DND-41 (cell line): ENCODE results near the gene CCDC102A.

ENCODE experiments used
- ATAC-seq: fragments of 200-7000 bp; cut with Tn5 transposase; 3 replicates; pipeline ENCODE4 v1.9.1; 2021; ENCODE audit warnings: low read depth; ENCODE audit not compliant: insufficient read depth
- DNase-seq: peaks from one replicate; pipeline ENCODE4 v3.0.0-alpha.2; 2020
- H2AFZ ChIP-seq: 2 replicates; pipeline ENCODE4 v1.6.0; 2012; ENCODE audit warnings: low read depth, low read length
- H3K27ac ChIP-seq: 2 replicates; pipeline ENCODE4 v1.5.1; 2012; ENCODE audit warnings: low read length, inconsistent platforms
- H3K27me3 ChIP-seq: fragments of 200-600 bp; sonication (generic); 2 replicates; pipeline ENCODE4 v1.6.0; 2012; ENCODE audit warnings: low read length, mild to moderate bottlenecking, inconsistent platforms; ENCODE audit not compliant: insufficient read depth, poor library complexity
- H3K36me3 ChIP-seq: 2 replicates; pipeline ENCODE4 v1.5.1; 2012; ENCODE audit warnings: low read length, inconsistent platforms; ENCODE audit not compliant: insufficient read depth
- H3K4me1 ChIP-seq: 2 replicates; pipeline ENCODE4 v1.5.1; 2012; ENCODE audit warnings: mild to moderate bottlenecking, low read length; ENCODE audit not compliant: insufficient read depth
- H3K4me2 ChIP-seq: 2 replicates; pipeline ENCODE4 v1.6.0; 2012; ENCODE audit warnings: mild to moderate bottlenecking, moderate library complexity, low read length, inconsistent platforms; ENCODE audit not compliant: insufficient read depth
- H3K4me3 ChIP-seq, 2 experiments: fragments of 200-600 bp in 1 of 2; shearing (Covaris generic) in 1 of 2; 2 replicates each; pipeline ENCODE4 v1.5.1; 2012 to 2016; ENCODE audit warnings: inconsistent platforms in 2 of 2, low read length in 2 of 2, mild to moderate bottlenecking in 2 of 2, low read depth in 1 of 2, moderate library complexity in 1 of 2
- H3K79me2 ChIP-seq: 2 replicates; pipeline ENCODE4 v1.6.0; 2012; ENCODE audit warnings: low read length, inconsistent platforms; ENCODE audit not compliant: insufficient read depth
- H3K9ac ChIP-seq: 2 replicates; pipeline ENCODE4 v1.6.0; 2012; ENCODE audit warnings: low read depth, mild to moderate bottlenecking, inconsistent platforms, low read length, moderate library complexity
- H3K9me3 ChIP-seq: 2 replicates; pipeline ENCODE4 v1.5.1; 2012; ENCODE audit warnings: low read length, moderate library complexity, mild to moderate bottlenecking, inconsistent platforms; ENCODE audit not compliant: insufficient read depth, severe bottlenecking
- H4K20me1 ChIP-seq: 2 replicates; pipeline ENCODE4 v1.6.0; 2012; ENCODE audit warnings: low read length; ENCODE audit not compliant: insufficient read depth
- EZH2 ChIP-seq: IDR thresholded peaks from 3 replicates; pipeline ENCODE4 v1.6.1; 2012; ENCODE audit warnings: borderline replicate concordance, low read depth, mild to moderate bottlenecking, moderate library complexity, low read length, inconsistent platforms; ENCODE audit not compliant: severe bottlenecking
- TF ChIP-seq, protein P1 (sequence below): IDR thresholded peaks from 2 replicates; pipeline ENCODE4 v1.5.1; 2012; ENCODE audit warnings: borderline replicate concordance, low read length, moderate library complexity, mild to moderate bottlenecking; ENCODE audit not compliant: poor library complexity, severe bottlenecking; ENCODE audit errors: extremely low read depth

The CCDC102A gene

DNA sequence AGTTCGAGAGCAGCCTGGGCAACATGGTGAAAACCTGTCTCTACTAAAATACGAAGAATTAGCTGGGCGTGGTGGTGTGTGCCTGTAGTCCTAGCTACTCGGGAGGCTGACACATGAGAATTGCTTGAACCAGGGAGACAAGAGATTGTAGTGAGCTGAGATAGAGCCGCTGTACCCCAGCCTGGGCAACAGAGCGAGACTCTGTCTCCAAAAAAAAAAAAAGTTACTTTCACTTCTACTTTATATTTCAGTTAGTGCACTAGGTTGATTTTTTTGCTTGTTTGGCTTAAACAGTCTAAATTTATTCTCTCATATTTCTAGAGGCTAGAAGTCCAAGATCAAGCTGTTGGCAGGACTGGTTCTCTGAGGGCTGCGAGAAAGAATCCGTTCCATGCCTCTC lies 13.4 kb downstream of the CCDC102A start:
- Histone ChIP-seq H3K27ac (no peak overlapping the region), H2AFZ (no peak overlapping the region), H3K4me1 (no peaks in the 10 kb centered on the region), H3K9ac (no peak overlapping the region), H3K27me3 (no peaks in the 10 kb centered on the region), H4K20me1 (no peaks in the 10 kb centered on the region), H3K4me3 (no peak overlapping the region), H3K36me3 (no peaks in the 10 kb centered on the region), H3K9me3 (no peaks in the 10 kb centered on the region), H3K79me2 (no peaks in the 10 kb centered on the region), H3K4me2 (no peak overlapping the region)
- TF ChIP-seq, protein P1, sequence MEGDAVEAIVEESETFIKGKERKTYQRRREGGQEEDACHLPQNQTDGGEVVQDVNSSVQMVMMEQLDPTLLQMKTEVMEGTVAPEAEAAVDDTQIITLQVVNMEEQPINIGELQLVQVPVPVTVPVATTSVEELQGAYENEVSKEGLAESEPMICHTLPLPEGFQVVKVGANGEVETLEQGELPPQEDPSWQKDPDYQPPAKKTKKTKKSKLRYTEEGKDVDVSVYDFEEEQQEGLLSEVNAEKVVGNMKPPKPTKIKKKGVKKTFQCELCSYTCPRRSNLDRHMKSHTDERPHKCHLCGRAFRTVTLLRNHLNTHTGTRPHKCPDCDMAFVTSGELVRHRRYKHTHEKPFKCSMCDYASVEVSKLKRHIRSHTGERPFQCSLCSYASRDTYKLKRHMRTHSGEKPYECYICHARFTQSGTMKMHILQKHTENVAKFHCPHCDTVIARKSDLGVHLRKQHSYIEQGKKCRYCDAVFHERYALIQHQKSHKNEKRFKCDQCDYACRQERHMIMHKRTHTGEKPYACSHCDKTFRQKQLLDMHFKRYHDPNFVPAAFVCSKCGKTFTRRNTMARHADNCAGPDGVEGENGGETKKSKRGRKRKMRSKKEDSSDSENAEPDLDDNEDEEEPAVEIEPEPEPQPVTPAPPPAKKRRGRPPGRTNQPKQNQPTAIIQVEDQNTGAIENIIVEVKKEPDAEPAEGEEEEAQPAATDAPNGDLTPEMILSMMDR, result no peak
- DNase-seq, result no peak
- ATAC-seq, result no peak

DNA sequence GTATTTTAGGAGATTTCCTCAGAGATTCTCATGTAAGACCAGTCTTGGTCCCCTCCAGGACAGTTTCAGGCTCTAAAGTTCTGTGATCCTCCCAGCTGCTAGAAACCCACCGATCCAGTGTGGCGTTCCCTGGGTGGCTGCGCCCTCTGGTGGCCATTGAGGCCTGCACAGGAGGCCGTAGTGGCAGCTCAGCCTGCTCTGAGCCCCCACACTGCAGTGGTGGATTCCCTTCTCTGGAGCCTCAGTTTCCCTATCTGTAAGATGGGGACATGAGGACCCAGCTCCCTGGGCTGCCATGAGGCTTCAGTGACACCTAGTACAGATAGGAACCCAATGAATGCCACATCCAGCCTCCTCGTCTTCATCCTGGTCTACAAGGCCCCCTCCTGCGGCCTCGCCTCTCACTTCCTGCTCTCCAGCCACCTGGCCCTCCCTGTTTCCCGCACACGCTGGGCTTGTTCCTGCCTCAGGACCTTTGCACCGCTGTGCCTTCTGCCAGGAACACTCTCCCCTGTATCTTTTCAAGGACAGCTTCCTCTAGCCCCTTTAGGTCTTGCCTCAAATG lies 16.5 kb downstream of the CCDC102A start:
- Histone ChIP-seq H3K9me3 (no peaks in the 10 kb centered on the region), H3K79me2 (no peaks in the 10 kb centered on the region), H3K9ac (no peak overlapping the region), H3K4me2 (no peak overlapping the region), H3K36me3 (no peaks in the 10 kb centered on the region), H3K4me3 (no peak overlapping the region), H3K27me3 (no peaks in the 10 kb centered on the region), H2AFZ (no peak overlapping the region), H4K20me1 (peaks cover 3% of the 10 kb centered on the region; the same call in 1 of the 2 replicates), H3K4me1 (no peaks in the 10 kb centered on the region), H3K27ac (no peak overlapping the region)
- no peak for TF ChIP-seq EZH2
- TF ChIP-seq, protein P1, result peak; percentile 98
- DNase-seq (peak; percentile 83), ATAC-seq (peak; percentile 100)

DNA sequence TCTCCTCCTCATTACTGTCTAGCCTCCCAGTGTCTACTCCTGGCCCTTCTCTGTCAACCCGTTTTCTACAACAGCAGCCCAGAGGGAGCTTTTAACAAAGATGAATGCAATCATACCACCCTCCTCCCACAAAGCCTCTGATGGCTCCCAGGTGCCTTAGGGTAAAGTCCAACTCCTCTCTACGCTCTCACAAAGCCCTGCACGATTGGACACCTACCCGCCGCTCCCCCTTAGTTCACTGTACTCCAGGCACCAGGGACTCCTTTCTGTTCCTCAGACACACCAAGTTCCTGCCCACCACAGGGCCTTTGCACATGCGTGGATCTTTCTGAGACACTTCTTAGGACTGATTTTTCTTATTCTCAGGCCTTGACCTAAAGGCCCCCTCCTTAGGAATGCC lies 17.4 kb downstream of the CCDC102A start:
- Histone ChIP-seq H3K27me3 (no peaks in the 10 kb centered on the region), H3K36me3 (no peaks in the 10 kb centered on the region), H3K4me3 (no peak overlapping the region), H3K79me2 (no peaks in the 10 kb centered on the region), H3K27ac (no peak overlapping the region), H3K9me3 (no peaks in the 10 kb centered on the region), H3K4me2 (no peak overlapping the region), H4K20me1 (peaks cover 3% of the 10 kb centered on the region; the same call in 1 of the 2 replicates), H2AFZ (no peak overlapping the region), H3K9ac (no peak overlapping the region), H3K4me1 (no peaks in the 10 kb centered on the region)
- DNase-seq (no peak), ATAC-seq (no peak)
- TF ChIP-seq, protein P1, result no peak
- TF ChIP-seq EZH2, result no peak

DNA sequence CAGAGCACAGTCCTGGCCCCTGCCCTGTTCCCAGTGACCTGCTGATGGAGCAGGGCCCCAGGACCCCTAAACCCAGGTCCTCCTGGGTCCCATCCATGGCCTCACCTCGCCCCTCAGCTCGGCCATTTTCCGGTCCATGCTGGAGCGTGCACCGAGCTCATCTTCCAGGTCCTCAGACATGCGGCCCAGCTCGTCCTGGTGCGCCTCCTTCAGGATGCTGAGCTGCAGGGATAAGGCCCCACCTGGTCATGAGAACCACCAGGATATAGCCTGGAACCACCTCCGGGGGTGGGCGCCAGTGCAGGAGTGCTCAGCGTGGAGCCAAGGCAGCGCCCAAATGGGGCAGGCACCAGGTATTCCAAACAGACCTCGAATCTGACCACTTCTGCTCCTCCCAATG lies 17.9 kb downstream of the CCDC102A start:
- Histone ChIP-seq H3K36me3 (no peaks in the 10 kb centered on the region), H3K9ac (no peak overlapping the region), H3K4me2 (no peak overlapping the region), H3K4me3 (no peak overlapping the region), H3K4me1 (no peaks in the 10 kb centered on the region), H3K27ac (no peak overlapping the region), H4K20me1 (peaks cover 3% of the 10 kb centered on the region; the same call in 1 of the 2 replicates), H2AFZ (no peak overlapping the region), H3K27me3 (no peaks in the 10 kb centered on the region), H3K79me2 (no peaks in the 10 kb centered on the region), H3K9me3 (no peaks in the 10 kb centered on the region)
- ATAC-seq (no peak), DNase-seq (no peak)
- no peak for TF ChIP-seq EZH2
- TF ChIP-seq, protein P1, result no peak
